CD4-positive, alpha-beta T cell (primary cell): ENCODE measurements around the gene ARPC5. TPM values are rescaled to one million over a fixed set of nuclear protein-coding genes. Genes with fewer than 3 reads are reported as not detected.
A peak's percentile ranks its signal among the peaks of the same experiment; 100 is the strongest.

ENCODE experiments used
- ATAC-seq: fragments of 200-7000 bp; cut with Tn5 transposase; one replicate; pipeline ENCODE4 v1.10.0; 2022; ENCODE audit warnings: mild to moderate bottlenecking; ENCODE audit not compliant: poor library complexity
- CTCF ChIA-PET: fragments of 350-600 bp; sonication (Branson Sonifier 250); formaldehyde crosslinking; loops from one replicate; lab custom pipeline; 2021; ENCODE audit warnings: antibody characterized with exemption, inconsistent platforms; lab: Charles Lee
- POLR2A ChIA-PET: fragments of 350-600 bp; sonication (Branson Sonifier 250); formaldehyde crosslinking; loops from one replicate; lab custom pipeline; 2021; ENCODE audit warnings: antibody characterized with exemption, inconsistent platforms; lab: Charles Lee
- DNase-seq, 14 experiments: peaks; one replicate each; pipeline ENCODE4 v3.0.0-alpha.2; 2013 to 2020; ENCODE audit warnings: mixed read lengths in 2 of 14
- H3K27ac ChIP-seq, 2 donors: one replicate each; pipeline versions ENCODE4 v1.5.1 to v1.7.0; 2013; ENCODE audit warnings: low read length in 2 of 2, low read depth in 1 of 2, mild to moderate bottlenecking in 1 of 2
- H3K27me3 ChIP-seq, 2 experiments: 1 replicate in 1 of 2; 2 replicates in 1 of 2; pipeline versions ENCODE4 v1.6.1 to v1.7.0; 2013; ENCODE audit warnings: low read length in 2 of 2, control low read depth in 1 of 2, mild to moderate bottlenecking in 1 of 2, moderate library complexity in 1 of 2; ENCODE audit not compliant: insufficient read depth in 2 of 2, control insufficient read depth in 1 of 2
- H3K36me3 ChIP-seq: one replicate; pipeline ENCODE4 v1.6.1; 2013; ENCODE audit warnings: low read length, control low read depth; ENCODE audit not compliant: insufficient read depth
- H3K4me1 ChIP-seq: one replicate; pipeline ENCODE4 v1.6.1; 2013; ENCODE audit warnings: low read length, control low read depth; ENCODE audit not compliant: insufficient read depth
- H3K4me3 ChIP-seq: one replicate; pipeline ENCODE4 v1.5.1; 2013; ENCODE audit warnings: mild to moderate bottlenecking, low read length, moderate library complexity
- H3K9me3 ChIP-seq, 2 experiments: 1 replicate in 1 of 2; 2 replicates in 1 of 2; pipeline versions ENCODE4 v1.6.1 to v1.7.0; 2013; ENCODE audit warnings: low read length in 2 of 2, mild to moderate bottlenecking in 2 of 2, control low read depth in 1 of 2, moderate library complexity in 1 of 2; ENCODE audit not compliant: control insufficient read depth in 1 of 2, insufficient read depth in 1 of 2
- H3K27ac Mint-ChIP-seq: one replicate; pipeline ENCODE4 v1.8.0; 2020; ENCODE audit warnings: mixed read lengths
- H3K27me3 Mint-ChIP-seq: one replicate; pipeline ENCODE4 v1.8.0; 2021; ENCODE audit warnings: mixed read lengths
- H3K36me3 Mint-ChIP-seq: one replicate; pipeline ENCODE4 v1.8.0; 2021; ENCODE audit warnings: low read depth, mixed read lengths
- H3K4me1 Mint-ChIP-seq: one replicate; pipeline ENCODE4 v1.8.0; 2021; ENCODE audit warnings: low read depth, mixed read lengths
- H3K4me3 Mint-ChIP-seq: one replicate; pipeline ENCODE4 v1.8.0; 2020; ENCODE audit warnings: mild to moderate bottlenecking, mixed read lengths
- H3K9me3 Mint-ChIP-seq: one replicate; pipeline ENCODE4 v1.8.0; 2020; ENCODE audit warnings: mixed read lengths
- intact Hi-C, 2 experiments: fragments of 100-400 bp; cut with DNase I in 1 of 2; cut with micrococcal nuclease in 1 of 2; formaldehyde crosslinking; loops; one replicate each; pipeline versions ENCODE4 v1.15.1 to v1.9.0; 2023 to 2025; cut with DNase I, micrococcal nuclease
- total RNA-seq, 174 experiments: library from RNA in 2 of 174; stranded (reverse) in 2 of 174; gene quantifications; one replicate each; pipeline ENCODE4 v1.2.3 and lab custom pipeline; 2021 to 2026
- TF ChIP-seq, protein P1 (sequence below): fragments of 200-600 bp; IDR thresholded peaks from one replicate; pipeline ENCODE4 v1.8.0; 2022; ENCODE audit warnings: antibody characterized with exemption, mild to moderate bottlenecking

Gene ARPC5
- total RNA-seq, 2 experiments from 2014 or later, result 21.4 to 23.0 TPM

DNA sequence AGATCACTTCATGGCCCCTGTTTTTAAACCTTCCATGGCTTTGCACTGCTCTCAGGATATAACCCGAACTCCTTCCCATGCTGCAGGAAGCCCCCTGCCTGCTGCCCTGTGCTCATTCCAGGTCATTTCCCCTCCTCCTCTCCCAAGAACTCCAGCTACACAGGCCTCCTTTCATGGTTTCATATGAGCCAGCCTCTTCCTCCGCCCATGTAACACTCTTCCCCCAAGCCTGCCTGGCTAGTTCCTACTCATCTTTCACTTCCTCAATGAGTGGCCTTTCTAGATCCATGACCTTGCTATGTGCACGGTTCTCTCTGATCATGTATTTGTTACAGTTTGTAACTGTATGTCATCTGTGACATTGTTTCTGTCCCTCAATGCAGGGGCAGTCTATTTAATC is 42.2 kb downstream of the ARPC5 start:
- intact Hi-C loops, result no loop called here
- H3K27me3 Mint-ChIP-seq, result no peaks in the 10 kb centered on the region
- TF ChIP-seq, protein P1, sequence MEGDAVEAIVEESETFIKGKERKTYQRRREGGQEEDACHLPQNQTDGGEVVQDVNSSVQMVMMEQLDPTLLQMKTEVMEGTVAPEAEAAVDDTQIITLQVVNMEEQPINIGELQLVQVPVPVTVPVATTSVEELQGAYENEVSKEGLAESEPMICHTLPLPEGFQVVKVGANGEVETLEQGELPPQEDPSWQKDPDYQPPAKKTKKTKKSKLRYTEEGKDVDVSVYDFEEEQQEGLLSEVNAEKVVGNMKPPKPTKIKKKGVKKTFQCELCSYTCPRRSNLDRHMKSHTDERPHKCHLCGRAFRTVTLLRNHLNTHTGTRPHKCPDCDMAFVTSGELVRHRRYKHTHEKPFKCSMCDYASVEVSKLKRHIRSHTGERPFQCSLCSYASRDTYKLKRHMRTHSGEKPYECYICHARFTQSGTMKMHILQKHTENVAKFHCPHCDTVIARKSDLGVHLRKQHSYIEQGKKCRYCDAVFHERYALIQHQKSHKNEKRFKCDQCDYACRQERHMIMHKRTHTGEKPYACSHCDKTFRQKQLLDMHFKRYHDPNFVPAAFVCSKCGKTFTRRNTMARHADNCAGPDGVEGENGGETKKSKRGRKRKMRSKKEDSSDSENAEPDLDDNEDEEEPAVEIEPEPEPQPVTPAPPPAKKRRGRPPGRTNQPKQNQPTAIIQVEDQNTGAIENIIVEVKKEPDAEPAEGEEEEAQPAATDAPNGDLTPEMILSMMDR, result no peak
- DNase-seq (peak in 2 of 14 experiments; percentile 49 to 52), ATAC-seq (no peak)
- Histone ChIP-seq H3K4me3 (no peak overlapping the region), H3K9me3 (no peaks in the 10 kb centered on the region), H3K27ac (no peak overlapping the region), H3K36me3 (no peaks in the 10 kb centered on the region), H3K27me3 (no peaks in the 10 kb centered on the region), H3K4me1 (peaks cover 17% of the 10 kb centered on the region)
- H3K36me3 Mint-ChIP-seq, result no peaks in the 10 kb centered on the region
- ChIA-PET POLR2A (no interaction called here), CTCF (no interaction called here)
- no peak overlapping the region for H3K27ac Mint-ChIP-seq
- H3K4me3 Mint-ChIP-seq, result no peak overlapping the region
- no peaks in the 10 kb centered on the region for H3K9me3 Mint-ChIP-seq
- peaks cover 22% of the 10 kb centered on the region for H3K4me1 Mint-ChIP-seq

DNA sequence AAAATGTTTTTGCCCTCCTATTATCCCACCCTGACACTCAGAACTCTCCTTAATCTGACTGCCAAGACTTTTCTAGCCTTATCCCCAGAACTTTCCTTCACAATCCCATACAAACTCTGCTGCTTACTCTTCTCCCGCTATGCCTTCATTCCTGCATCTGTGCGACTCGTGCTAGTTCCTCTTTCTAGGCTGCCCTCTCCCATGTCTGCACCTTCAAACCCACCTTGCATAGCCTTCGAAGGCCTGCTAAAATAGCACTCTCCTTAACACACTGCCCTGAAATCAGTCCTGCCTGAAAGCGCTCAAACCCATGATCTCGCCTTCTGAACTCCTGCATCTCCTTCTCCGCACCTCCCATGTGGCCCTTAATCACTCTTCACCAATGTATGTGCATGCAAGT is 42.9 kb downstream of the ARPC5 start:
- no peaks in the 10 kb centered on the region for H3K36me3 Mint-ChIP-seq
- no peak overlapping the region for H3K27ac ChIP-seq
- ChIA-PET CTCF (no interaction called here), POLR2A (no interaction called here)
- H3K4me3 ChIP-seq, result no peak overlapping the region
- TF ChIP-seq, protein P1, result no peak
- H3K9me3 Mint-ChIP-seq, result no peaks in the 10 kb centered on the region
- no peaks in the 10 kb centered on the region for H3K36me3 ChIP-seq
- ATAC-seq (no peak), DNase-seq (no peak)
- intact Hi-C loops, result no loop called here
- H3K4me3 Mint-ChIP-seq, result no peak overlapping the region
- peaks cover 17% of the 10 kb centered on the region for H3K4me1 ChIP-seq
- no peak overlapping the region for H3K27ac Mint-ChIP-seq
- no peaks in the 10 kb centered on the region for H3K27me3 ChIP-seq
- no peaks in the 10 kb centered on the region for H3K27me3 Mint-ChIP-seq
- H3K9me3 ChIP-seq, result no peaks in the 10 kb centered on the region
- peaks cover 26% of the 10 kb centered on the region for H3K4me1 Mint-ChIP-seq

DNA sequence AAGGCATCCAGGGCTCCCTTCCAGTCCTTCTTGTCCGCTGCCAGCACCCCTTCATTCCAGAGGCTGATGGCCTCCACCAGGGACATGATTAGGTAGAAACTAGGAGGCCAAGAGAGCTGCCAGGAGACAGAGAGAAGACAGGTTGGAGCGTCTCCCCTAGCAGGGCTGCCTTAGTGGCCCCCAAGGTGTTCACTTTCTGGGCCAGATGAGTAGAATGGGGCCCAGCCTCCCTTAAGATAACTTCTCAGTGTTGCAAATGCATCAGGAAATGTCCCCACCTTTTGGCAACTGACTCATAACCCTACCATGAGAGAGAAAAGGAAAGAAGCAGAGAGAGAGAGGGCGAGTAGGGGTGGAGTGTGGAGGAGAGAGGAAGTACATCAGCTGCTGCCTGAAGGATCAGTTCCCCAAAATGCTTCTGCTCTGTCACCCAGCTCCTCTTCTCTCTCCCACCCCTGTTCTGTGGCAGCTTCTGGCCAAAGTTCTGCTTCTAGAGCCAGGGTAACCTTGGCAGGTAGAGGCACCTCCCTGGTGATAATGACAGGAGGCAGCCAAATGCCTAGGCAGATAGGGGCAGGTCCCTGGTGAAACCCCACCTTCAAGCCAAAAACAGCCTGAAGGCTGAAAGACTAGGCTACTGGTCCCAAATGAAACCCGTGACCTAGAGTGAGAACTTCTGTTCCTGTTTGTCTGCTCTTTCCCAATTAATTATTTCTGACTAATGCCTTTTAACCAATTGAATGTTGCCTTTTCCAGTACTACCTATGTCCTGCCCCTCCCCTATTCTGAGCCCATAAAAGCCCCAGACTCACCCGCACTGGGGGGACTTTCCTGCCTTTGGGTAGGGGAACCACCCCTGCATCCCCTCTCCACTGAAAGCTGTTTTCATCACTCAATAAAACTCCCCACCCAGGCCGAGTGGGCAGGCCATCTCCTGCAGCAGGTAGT is 45.1 kb downstream of the ARPC5 start, which contains the start of gene NCF2:
Gene NCF2, minus strand, starts transcription at position 216 of the 948 bp plus-strand sequence. Its CDS starts 130 bp downstream, at position 86.
- no peaks in the 10 kb centered on the region for H3K27me3 Mint-ChIP-seq
- Histone ChIP-seq H3K27ac (peak within 1 kb of the TSS in 1 of 2 donors; percentile 40), H3K9me3 (no peaks in the 10 kb centered on the region), H3K36me3 (no peaks in the 10 kb centered on the region), H3K4me1 (peaks cover 17% of the 10 kb centered on the region), H3K27me3 (no peaks in the 10 kb centered on the region), H3K4me3 (peak within 1 kb of the TSS; percentile 28)
- H3K36me3 Mint-ChIP-seq, result no peaks in the 10 kb centered on the region
- H3K4me3 Mint-ChIP-seq, result peak within 1 kb of the TSS; percentile 34
- ChIA-PET POLR2A (interaction anchor here (0.6 kb wide), 1 partner anchor 10 kb away, joined by 3 read pairs; no protein-coding TSS in a partner anchor), CTCF (no interaction called here)
- peaks cover 26% of the 10 kb centered on the region for H3K4me1 Mint-ChIP-seq
- peak within 1 kb of the TSS; percentile 70 for H3K27ac Mint-ChIP-seq
- H3K9me3 Mint-ChIP-seq, result no peaks in the 10 kb centered on the region
- intact Hi-C loops, result no loop called here
- peak; percentile 84 for ATAC-seq
- TF ChIP-seq, protein P1, result no peak
- DNase-seq, result peak in 5 of 14 experiments; percentile 14 to 73 (median 63)
